Vagina (tissue), 2 donors: ENCODE results near the gene KLK8. TPM values are rescaled to one million over a fixed set of nuclear protein-coding genes. Genes with fewer than 3 reads are reported as not detected.

Experiments used
- DNase-seq, 2 donors: peaks; one replicate each; pipeline ENCODE4 v3.0.0-alpha.2; 2017; ENCODE audit errors: extremely low spot score in 2 of 2
- H3K27ac ChIP-seq: fragments of 200-600 bp; sonication (generic); one replicate; pipeline ENCODE4 v1.5.1; 2019
- H3K27me3 ChIP-seq: fragments of 200-600 bp; sonication (generic); one replicate; pipeline ENCODE4 v1.5.1; 2019
- H3K36me3 ChIP-seq, 2 donors: fragments of 200-600 bp; sonication (generic); one replicate each; pipeline ENCODE4 v1.5.1; 2017 to 2019
- H3K4me1 ChIP-seq: fragments of 200-600 bp; sonication (generic); one replicate; pipeline ENCODE4 v1.5.1; 2019
- H3K4me3 ChIP-seq, 2 donors: fragments of 200-600 bp; sonication (generic); 1 replicate in 1 of 2; 2 replicates in 1 of 2; pipeline ENCODE4 v1.5.1; 2016 to 2019
- H3K9me3 ChIP-seq: fragments of 200-600 bp; sonication (generic); one replicate; pipeline ENCODE4 v1.5.1; 2019
- CTCF ChIP-seq, 3 experiments: fragments of 450-650 bp in 2 of 3; fragments of 200-600 bp in 1 of 3; sonication (generic) in 1 of 3; IDR thresholded peaks; one replicate each; pipeline ENCODE4 v1.5.1; 2017 to 2019; ENCODE audit warnings: antibody characterized with exemption in 3 of 3, mild to moderate bottlenecking in 2 of 3, moderate library complexity in 2 of 3
- POLR2A ChIP-seq, 2 donors: fragments of 450-650 bp; IDR thresholded peaks; one replicate each; pipeline ENCODE4 v1.6.1; 2017; ENCODE audit warnings: antibody characterized with exemption in 2 of 2, mild to moderate bottlenecking in 2 of 2, moderate library complexity in 2 of 2
- POLR2AphosphoS5 ChIP-seq, 2 donors: sonication (generic); formaldehyde crosslinking; IDR thresholded peaks; one replicate each; pipeline ENCODE4 v1.9.0; 2017; ENCODE audit warnings: antibody characterized with exemption in 2 of 2, mild to moderate bottlenecking in 2 of 2, low read depth in 1 of 2; ENCODE audit not compliant: insufficient read depth in 1 of 2
- intact Hi-C: fragments of 100-400 bp; cut with DNase I; formaldehyde crosslinking; loops from one replicate; pipeline ENCODE4 v1.15.1; 2023
- total RNA-seq: library from RNA; depleted of rRNA; stranded (reverse); fragments of >200 nt; gene quantifications from one replicate; pipeline ENCODE4 v1.2.3, GENCODE V29; 2016

Gene KLK8
- total RNA-seq, 1 donor from 2014 or later: 16.2 TPM

GRCh38 chr19:50957587-50957986 is 43.8 kb downstream of the KLK8 start:
- Histone ChIP-seq H3K4me1 (no peaks in the 10 kb centered on the region), H3K9me3 (no peaks in the 10 kb centered on the region), H3K27ac (no peak overlapping the region), H3K27me3 (no peaks in the 10 kb centered on the region), H3K4me3 (no peak overlapping the region), H3K36me3 (no peaks in the 10 kb centered on the region)
- no peak for DNase-seq
- TF ChIP-seq POLR2AphosphoS5 (IDR thresholded peaks at IDR 0.05; ENCODE audit: insufficient read depth in 1 of 2, low read depth in 1 of 2) (no peak), CTCF (IDR thresholded peaks at IDR 0.05) (no peak), POLR2A (IDR thresholded peaks at IDR 0.05) (no peak)
- intact Hi-C loops: no loop called here

GRCh38 chr19:50952910-50953309 is 48.5 kb downstream of the KLK8 start, which contains the start of gene KLK5:
TSS of gene KLK5 (minus strand) at chr19:50953038. CDS start at chr19:50952657, 381 bp downstream.
- Histone ChIP-seq H3K4me1 (no peaks in the 10 kb centered on the region), H3K27me3 (no peaks in the 10 kb centered on the region), H3K4me3 (no peak within 1 kb of the TSS), H3K9me3 (no peaks in the 10 kb centered on the region), H3K27ac (no peak within 1 kb of the TSS), H3K36me3 (no peaks in the 10 kb centered on the region)
- no peak for DNase-seq
- intact Hi-C loops: no loop called here
- TF ChIP-seq POLR2A (IDR thresholded peaks at IDR 0.05) (no peak), CTCF (IDR thresholded peaks at IDR 0.05) (no peak), POLR2AphosphoS5 (IDR thresholded peaks at IDR 0.05; ENCODE audit: insufficient read depth in 1 of 2, low read depth in 1 of 2) (no peak)

- DNase-seq: no peak
- no peaks in the 10 kb centered on the region for H3K4me1 ChIP-seq
- no peak overlapping the region for H3K27ac ChIP-seq
- TF ChIP-seq CTCF (IDR thresholded peaks at IDR 0.05): no peak
- no peak for TF ChIP-seq POLR2A (IDR thresholded peaks at IDR 0.05)
- TF ChIP-seq POLR2AphosphoS5 (IDR thresholded peaks at IDR 0.05; ENCODE audit: insufficient read depth in 1 of 2, low read depth in 1 of 2): no peak
- intact Hi-C loops: no loop called here
- H3K4me3 ChIP-seq: no peak overlapping the region
- H3K27me3 ChIP-seq: no peaks in the 10 kb centered on the region
- no peaks in the 10 kb centered on the region for H3K9me3 ChIP-seq
- no peaks in the 10 kb centered on the region for H3K36me3 ChIP-seq
These were observed 51.5 kb downstream of the KLK8 start for GRCh38 chr19:50949861-50950260.

- no peak for TF ChIP-seq POLR2A (IDR thresholded peaks at IDR 0.05)
- no peak for TF ChIP-seq POLR2AphosphoS5 (IDR thresholded peaks at IDR 0.05; ENCODE audit: insufficient read depth in 1 of 2, low read depth in 1 of 2)
- no peak for TF ChIP-seq CTCF (IDR thresholded peaks at IDR 0.05)
- Histone ChIP-seq H3K36me3 (no peaks in the 10 kb centered on the region), H3K27ac (no peak overlapping the region), H3K27me3 (no peaks in the 10 kb centered on the region), H3K4me3 (no peak overlapping the region), H3K9me3 (no peaks in the 10 kb centered on the region), H3K4me1 (no peaks in the 10 kb centered on the region)
- intact Hi-C loops: no loop called here
- no peak for DNase-seq
These were observed 54.3 kb downstream of the KLK8 start for GRCh38 chr19:50947123-50947522.

Other genes starting within 250 kb of the KLK8 start
- gene GPR32, start 231.1 kb downstream of the KLK8 start, total RNA-seq: not detected
- not detected for gene ACP4, start 211.2 kb downstream of the KLK8 start, total RNA-seq
- gene KLK1, start 177.8 kb downstream of the KLK8 start, total RNA-seq: not detected
- gene KLK15, start 168.0 kb downstream of the KLK8 start, total RNA-seq: not detected
- gene KLK3, start 146.7 kb downstream of the KLK8 start, total RNA-seq: not detected
- not detected for gene KLK2, start 128.2 kb downstream of the KLK8 start, total RNA-seq
- gene KLK4, start 90.2 kb downstream of the KLK8 start, total RNA-seq: not detected
- gene KLK5, start 48.6 kb downstream of the KLK8 start, total RNA-seq: 5.9 TPM
- 10.3 TPM for gene KLK6, start 32.0 kb downstream of the KLK8 start, total RNA-seq
- 14.2 TPM for gene KLK7, start 17.7 kb downstream of the KLK8 start, total RNA-seq
- gene KLK10, start 18.1 kb upstream of the KLK8 start, total RNA-seq: 54.5 TPM
- gene KLK11, start 25.0 kb upstream of the KLK8 start, total RNA-seq: 103 TPM
- 4.2 TPM for gene KLK12, start 33.4 kb upstream of the KLK8 start, total RNA-seq
- gene KLK13, start 63.5 kb upstream of the KLK8 start, total RNA-seq: 31.2 TPM
- gene KLK14, start 81.3 kb upstream of the KLK8 start, total RNA-seq: not detected
- 8.8 TPM for gene CTU1, start 106.8 kb upstream of the KLK8 start, total RNA-seq
- gene SIGLEC9, start 123.3 kb upstream of the KLK8 start, total RNA-seq: 5.9 TPM
- 1.5 TPM for gene SIGLEC7, start 140.7 kb upstream of the KLK8 start, total RNA-seq
- 5.6 TPM for gene CD33, start 223.5 kb upstream of the KLK8 start, total RNA-seq
- not detected for gene SIGLECL1, start 249.5 kb upstream of the KLK8 start, total RNA-seq